ENCODE measurements around the gene RINT1.

Gene RINT1

DNA sequence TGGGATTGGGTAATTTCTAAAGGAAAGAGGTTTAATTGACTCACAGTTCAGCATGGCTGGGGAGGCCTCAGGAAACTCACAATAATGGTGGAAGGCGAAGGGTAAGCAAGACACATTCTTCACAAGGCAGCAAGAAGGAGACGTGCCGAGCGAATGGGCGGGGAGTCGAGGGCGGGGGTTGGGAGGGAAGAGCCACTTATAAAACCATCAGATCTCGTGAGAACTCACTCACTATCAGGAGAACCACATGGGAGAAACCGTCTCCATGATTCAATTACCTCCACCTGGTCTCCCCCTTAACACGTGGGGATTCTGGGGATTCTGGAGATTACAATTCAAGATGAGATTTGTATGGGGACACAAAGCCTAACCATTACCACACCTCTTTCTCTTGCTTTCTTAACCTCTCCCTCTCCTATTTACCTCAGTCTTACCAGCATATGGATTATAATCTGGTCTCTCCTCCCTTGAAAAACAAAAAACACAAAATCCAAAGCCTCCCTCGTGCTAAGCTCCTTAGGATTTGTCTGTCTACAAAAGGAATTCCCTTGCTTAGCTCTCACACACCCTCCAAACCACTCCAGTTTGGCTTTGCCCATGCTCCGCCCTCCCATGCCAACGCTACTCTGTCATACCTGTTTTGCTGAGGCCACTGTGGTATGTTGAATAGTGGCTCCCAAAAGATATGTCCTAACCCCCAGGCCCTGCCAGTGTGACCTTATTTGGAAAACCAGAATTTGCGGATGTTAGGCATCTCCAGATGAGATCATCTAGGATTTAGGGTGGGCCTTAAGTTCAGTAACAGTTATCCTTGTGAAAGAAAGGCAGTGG, 68.9 kb downstream of the RINT1 start:
- no peak for DNase-seq

DNA sequence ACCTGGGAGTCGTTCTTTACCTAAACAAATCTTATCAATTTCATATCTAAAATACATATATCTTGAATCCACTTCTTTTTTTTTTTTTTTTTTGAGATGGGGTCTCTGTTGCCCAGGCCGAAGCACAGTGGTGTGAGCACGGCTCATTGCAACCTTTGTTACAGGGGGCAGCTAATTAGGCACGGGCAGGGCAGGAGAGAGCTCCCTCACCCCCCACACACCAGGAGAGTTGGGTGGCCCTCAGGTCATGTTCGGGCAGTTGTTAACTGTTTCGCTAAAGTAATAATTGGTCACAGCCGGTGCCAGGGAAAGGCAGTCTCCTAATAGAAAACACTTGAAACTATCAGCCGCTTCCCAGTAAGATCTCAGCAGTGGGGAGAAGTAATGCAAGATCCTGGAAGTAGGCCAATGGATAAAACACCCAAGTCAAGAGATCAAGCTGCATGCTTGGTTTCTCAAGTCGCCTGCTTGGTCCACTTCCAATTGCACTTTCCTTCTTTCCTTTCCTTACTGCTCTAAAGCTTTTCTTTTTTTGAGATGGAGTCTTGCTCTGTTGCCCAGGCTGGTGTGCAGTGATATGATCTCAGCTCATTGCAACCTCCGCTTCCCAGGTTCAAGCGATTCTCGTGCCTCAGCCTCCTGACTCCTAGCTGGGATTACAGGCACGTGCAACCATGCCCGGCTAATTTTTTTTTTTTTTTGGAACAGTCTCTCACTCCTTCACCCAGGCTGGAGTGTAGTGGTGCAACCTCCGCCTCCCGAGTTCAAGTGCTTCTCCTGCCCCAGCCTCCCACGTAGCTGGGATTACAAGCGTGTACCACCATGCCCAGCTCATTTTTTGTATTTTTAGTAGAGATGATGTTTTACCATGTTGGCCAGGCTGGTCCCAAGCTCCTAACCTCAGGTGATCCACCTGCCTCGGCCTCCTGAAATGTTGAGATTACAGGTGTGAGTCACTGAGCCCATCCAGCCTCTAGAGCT, 70.6 kb downstream of the RINT1 start:
- DNase-seq = no peak

DNA sequence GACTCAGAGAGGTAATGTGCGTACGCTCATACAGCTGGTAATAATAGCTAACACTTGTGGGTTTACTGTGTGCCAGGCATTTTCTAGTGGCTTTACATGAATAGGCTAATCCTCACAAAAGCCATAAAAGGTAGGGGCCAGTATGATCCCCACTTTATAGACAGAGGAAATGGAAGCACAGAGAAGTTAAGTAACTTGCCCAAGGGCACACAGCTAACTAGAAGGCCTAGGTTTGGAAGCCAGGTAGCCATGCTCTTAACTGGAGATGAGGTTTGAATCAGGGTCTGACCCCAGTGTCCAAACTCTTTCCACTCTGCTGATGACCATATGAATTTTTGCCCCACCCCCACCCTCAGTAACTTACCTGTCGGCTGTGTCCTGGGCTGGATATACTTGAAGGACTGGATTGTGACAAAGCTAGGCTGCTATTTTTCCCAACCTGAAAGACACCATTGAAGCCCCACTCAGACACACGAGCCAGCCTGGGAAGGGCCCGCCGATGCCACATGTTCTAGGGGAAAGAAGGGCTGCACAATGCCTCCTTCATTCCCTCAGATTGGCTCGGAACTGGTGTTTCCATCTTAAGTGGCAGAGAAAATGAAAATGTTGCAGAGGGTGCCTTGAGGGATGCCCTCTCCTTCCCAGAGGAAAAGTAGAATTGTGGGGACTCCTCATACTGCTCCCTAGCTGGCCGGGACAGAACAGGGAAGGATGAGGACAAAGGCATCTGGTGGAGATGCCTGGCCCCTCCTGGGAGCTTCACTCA, 78.3 kb downstream of the RINT1 start:
- DNase-seq = no peak

DNA sequence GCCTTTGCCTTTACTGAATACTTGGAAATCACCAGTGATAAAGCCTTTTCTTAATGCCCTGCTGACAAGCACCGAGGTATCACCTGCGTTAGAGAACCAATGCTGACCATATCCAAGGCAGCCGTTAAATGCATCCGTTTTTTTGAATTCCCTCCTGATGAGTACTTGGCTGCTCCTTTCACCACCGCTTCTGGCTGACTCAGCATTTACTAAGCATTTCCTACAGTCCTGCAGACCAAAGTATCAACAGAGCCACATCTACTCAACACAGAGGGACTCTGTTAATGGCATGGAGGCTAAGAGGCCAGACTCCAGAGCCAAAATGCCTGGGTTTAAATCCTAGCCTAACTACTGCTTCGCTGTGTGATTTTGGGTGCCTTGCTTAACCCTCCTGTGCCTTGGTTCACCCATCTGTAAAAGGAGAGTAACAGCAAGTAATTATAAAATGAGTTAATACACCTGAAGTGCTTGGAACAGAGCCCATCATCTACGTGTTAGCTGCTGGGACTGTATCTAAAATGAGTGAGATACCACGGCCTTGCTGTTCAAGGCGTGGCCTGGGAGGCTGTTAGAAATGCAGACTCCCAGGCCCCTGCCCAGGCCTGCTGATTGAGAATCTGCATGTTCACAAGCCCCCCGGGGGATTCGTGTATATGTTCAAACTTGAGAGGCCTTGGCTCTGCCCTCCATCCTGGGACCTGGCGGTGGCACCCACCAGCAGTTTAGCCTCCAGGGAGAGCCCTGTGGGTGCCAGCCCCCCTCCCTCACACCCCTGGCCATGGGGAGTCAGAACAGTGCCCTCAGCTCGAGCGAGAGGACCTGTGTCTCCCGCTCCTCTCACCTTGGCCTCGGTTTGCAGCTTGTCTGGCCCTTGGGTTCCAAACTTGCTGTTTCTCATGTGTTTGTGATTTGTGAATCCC, 80.1 kb downstream of the RINT1 start:
- DNase-seq = no peak

DNA sequence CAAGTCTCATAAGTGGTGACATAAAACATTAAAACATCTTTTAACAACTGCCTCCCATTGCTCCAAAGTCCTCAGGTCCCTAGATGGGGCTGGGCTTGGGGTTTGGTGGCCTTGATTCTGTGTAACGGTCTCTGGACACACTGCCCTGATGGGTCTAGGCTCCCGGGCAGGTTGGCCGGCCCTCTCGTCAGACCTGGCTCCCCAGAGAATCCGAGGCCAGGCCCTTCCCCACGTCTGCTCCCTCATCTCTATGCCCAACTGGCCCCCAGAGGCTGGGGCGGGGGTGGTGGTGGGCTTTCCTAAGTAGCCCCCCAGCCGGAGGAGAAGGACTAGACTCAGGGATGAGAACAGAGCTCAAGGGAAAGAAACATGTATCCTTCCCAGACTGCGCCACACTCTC, 80.8 kb downstream of the RINT1 start:
- DNase-seq = no peak

DNA sequence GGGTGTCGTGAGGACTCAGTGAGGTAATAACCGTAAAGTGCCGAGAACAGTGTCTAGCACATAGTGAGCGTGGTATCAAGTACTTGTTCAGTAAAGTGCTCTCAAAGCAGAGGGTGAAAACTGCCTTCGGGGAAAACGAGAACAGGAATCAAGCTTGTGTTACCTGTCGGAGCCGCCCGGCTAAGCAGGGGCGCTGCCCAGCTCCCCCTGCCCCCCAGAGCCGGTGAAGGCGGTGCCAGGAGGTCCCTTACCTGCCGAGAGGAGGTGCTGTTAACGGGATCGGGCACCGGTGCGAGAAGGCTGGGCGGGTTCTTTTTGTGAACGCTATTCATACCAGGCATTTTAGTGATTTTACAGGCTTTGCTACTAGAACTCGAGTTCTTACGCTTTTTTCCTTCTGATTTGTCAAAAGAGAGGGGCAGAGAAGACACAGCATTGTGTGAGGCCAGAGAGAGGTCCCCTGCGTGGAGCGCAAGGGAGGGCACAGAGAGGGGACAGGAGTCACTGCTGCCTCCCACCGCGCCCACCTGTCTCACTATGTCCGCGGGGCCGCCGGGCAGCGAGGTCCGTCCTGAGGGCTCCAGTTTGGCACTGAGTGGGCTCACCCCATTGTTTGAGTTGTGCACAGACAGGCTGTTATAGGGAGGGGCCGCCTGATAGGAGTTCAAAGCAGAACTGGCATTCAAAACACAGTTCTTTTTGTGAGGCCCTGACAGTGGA, 81.8 kb downstream of the RINT1 start:
- no peak for DNase-seq

DNA sequence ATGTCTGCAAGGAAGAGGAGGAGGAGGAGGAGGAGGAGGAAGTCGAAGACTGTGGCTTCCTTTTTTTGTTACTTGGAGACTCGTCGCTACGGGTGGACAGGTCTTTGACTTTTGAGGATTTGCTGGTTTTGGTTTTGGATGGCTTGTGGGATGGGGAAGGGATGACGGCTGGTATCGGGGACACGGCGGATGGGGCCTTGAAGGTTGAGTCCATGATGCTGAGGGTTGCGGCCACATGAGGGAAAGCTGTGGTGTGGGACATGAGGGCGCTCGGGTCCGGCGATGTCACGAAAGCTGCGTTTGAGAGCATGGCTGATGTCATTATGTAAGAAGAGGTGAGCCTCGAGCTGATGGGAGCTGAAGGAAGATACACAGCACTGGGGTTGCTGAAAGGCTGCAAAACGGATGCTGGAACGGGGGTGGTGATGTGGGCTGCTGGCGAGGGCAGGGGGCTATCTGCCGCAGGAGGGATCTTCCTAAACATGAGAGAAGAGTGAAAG, 82.4 kb downstream of the RINT1 start:
- DNase-seq = no peak
